Measurements from ENCODE around the gene MAP7D1.

DNA sequence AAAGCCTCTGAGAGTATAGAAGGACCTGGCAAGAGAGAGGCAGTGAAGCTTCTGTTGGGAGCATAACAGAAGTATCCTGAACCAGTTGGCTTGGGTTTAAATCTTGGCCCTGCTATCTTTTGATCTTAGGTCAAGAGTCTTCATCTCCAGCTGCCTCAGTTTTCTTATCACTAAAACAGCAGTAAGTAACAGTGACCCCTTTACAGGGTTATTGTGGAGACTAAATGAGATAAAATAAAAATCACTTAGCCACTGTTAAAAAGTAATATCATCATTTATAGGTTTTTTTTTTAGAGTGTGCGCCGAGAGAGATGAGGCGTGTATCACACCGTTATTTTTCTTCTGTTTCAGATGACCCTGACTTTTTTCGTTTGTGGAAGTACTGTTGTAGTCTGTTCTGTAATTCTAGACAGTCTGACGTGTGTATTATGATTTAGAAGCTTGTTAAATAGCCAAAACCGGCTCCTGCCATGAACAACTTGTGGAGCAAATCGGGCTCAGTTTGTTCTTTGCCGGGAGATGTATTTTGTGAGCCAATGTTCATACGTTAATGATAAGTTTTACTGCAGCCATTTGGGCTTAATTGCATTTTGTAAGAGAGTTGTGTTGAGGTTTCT lies 69.4 kb downstream of the MAP7D1 start:
- TF ChIP-seq, protein P1, sequence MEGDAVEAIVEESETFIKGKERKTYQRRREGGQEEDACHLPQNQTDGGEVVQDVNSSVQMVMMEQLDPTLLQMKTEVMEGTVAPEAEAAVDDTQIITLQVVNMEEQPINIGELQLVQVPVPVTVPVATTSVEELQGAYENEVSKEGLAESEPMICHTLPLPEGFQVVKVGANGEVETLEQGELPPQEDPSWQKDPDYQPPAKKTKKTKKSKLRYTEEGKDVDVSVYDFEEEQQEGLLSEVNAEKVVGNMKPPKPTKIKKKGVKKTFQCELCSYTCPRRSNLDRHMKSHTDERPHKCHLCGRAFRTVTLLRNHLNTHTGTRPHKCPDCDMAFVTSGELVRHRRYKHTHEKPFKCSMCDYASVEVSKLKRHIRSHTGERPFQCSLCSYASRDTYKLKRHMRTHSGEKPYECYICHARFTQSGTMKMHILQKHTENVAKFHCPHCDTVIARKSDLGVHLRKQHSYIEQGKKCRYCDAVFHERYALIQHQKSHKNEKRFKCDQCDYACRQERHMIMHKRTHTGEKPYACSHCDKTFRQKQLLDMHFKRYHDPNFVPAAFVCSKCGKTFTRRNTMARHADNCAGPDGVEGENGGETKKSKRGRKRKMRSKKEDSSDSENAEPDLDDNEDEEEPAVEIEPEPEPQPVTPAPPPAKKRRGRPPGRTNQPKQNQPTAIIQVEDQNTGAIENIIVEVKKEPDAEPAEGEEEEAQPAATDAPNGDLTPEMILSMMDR (IDR thresholded peaks at IDR 0.05; ENCODE audit: low read depth, low read length), result no peak
- no peak for TF ChIP-seq EZH2phosphoT487 (IDR thresholded peaks at IDR 0.05; ENCODE audit: low read depth)

All from OCI-LY3 (cell line).